ENCODE data around the gene MAP2K7.

MAP2K7 gene

DNA sequence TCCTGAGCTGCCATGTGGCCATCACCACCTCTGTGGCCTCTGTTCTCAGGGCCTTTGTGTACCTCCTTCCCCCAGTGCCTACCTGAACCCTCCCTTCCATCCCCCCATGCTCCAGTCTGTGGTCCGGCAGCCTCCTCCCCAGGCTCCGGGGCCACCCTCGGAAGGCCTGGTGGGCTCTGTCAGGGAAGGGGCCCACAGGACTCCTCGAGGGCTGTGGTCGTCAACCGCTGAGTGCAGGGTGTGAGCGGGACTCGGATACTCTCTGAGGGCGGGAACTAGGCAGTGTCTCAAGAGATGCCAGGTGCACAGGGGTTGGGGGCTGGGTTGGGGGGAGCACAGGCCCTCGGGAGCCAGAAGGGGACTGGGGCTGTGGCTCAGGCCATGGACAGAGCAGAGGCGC lies 3.9 kb downstream of the MAP2K7 start:
- H3K4me1 Mint-ChIP-seq, result peaks cover 26% of the 10 kb centered on the region
- no peak for DNase-seq
- peaks cover 13% of the 10 kb centered on the region for H3K36me3 Mint-ChIP-seq (ENCODE audit: low read depth)
- TF ChIP-seq, protein P1, sequence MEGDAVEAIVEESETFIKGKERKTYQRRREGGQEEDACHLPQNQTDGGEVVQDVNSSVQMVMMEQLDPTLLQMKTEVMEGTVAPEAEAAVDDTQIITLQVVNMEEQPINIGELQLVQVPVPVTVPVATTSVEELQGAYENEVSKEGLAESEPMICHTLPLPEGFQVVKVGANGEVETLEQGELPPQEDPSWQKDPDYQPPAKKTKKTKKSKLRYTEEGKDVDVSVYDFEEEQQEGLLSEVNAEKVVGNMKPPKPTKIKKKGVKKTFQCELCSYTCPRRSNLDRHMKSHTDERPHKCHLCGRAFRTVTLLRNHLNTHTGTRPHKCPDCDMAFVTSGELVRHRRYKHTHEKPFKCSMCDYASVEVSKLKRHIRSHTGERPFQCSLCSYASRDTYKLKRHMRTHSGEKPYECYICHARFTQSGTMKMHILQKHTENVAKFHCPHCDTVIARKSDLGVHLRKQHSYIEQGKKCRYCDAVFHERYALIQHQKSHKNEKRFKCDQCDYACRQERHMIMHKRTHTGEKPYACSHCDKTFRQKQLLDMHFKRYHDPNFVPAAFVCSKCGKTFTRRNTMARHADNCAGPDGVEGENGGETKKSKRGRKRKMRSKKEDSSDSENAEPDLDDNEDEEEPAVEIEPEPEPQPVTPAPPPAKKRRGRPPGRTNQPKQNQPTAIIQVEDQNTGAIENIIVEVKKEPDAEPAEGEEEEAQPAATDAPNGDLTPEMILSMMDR (IDR thresholded peaks at IDR 0.05), result no peak
- no peaks in the 10 kb centered on the region for H3K9me3 Mint-ChIP-seq
- peak overlapping the region; percentile 66 for H3K27ac Mint-ChIP-seq
- no peak overlapping the region for H3K4me3 Mint-ChIP-seq
- H3K27me3 Mint-ChIP-seq (ENCODE audit: low read depth, poor library complexity), result peaks cover 10% of the 10 kb centered on the region

DNA sequence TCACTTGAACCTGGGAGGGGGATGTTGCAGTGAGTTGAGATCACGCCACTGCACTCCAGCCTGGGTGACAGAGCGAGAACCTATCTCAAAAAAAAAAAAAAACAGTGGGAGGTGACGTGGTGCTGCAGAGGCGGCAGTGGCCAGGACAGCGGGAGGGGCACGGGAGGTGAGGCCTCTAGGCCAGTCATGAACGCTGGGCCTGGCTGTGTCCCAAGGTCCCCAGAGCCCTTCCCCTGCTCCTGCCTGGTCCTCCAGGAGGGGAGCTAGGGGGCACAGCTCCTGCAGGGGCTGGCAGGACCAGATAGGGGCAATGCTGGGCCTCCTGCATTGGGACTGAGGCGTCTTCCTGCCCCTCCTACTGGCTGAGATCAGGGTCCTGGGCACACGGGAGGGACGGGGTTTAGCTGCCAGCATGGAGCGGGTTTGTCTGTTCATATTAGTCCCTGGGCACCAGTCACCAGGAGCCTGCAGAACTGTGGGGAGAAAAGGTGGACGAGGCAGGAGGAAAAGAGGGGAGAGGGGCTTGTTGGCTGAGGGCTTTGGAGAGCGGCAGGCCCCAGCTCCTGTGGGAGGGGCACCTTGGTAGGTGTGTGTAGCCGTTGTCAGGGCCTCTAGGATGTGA lies 4.5 kb downstream of the MAP2K7 start:
- H3K9me3 Mint-ChIP-seq, result no peaks in the 10 kb centered on the region
- TF ChIP-seq, protein P1 (IDR thresholded peaks at IDR 0.05), result no peak
- H3K4me3 Mint-ChIP-seq, result no peak overlapping the region
- H3K27ac Mint-ChIP-seq, result no peak overlapping the region
- no peak for DNase-seq
- H3K4me1 Mint-ChIP-seq, result peaks cover 24% of the 10 kb centered on the region
- H3K27me3 Mint-ChIP-seq (ENCODE audit: low read depth, poor library complexity), result peaks cover 7% of the 10 kb centered on the region
- peaks cover 20% of the 10 kb centered on the region for H3K36me3 Mint-ChIP-seq (ENCODE audit: low read depth)

DNA sequence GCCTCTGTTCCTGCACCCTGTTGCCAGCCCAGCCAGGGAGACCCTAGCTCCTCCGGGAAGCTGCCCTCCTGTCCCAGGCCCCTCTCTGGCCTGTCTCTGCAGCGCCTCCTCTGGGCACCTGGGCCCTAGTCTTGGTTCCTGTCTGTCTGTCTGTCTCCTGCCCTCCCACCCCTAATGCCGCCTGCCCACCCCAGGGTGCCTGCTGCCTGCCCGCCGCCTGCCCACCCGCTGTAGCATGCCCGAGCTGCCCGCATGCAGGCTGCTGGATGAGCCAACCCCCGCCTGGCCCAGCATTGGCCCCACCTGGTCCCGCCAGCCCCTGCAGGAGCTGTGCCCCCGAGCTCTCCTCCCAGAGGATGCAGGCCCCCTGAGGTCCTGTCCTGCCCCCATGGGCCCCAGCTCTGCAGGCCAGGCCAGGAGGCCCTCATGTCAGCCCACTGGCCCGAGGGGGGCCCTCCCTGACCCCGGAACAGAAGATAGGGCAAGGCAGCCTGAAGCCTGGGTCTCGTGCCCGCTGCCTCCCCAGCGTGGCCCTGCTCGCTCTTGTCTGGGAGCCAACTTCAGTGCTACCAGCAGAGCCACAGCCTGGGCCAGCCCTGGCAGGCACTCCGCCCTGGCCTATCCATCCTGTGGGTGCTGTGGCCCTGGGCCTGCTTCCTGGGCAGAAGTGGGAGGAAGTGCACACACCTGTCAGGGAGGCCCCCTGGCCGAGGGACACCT lies 5.2 kb downstream of the MAP2K7 start:
- no peak overlapping the region for H3K4me3 Mint-ChIP-seq

DNA sequence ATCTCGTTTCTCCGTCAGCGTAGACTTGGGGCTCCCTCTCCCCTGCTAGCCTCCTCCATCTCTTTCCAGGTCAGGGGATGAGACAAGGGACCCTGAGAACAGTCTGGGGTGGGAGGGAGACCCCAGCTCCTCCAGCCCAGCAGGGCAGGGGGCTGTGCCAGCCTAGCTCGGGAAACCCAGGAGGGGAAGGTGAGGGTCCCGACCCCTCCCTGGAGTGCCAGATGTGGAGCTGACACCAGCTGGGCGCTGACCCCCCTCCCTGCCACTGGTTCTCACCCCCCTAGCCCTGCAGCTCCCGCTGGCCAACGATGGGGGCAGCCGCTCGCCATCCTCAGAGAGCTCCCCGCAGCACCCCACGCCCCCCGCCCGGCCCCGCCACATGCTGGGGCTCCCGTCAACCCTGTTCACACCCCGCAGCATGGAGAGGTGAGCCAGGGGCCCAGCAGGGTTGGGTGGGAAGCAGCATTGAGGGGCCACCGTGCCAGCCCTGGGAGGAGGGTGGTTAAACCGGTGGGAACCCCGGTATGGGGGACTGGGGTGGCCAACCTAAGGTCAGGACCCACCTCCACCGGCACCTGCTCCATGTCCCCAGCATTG lies 5.9 kb downstream of the MAP2K7 start:
- no peak for DNase-seq
- Mint-ChIP-seq H3K4me3 (no peak overlapping the region), H3K36me3 (ENCODE audit: low read depth) (peaks cover 20% of the 10 kb centered on the region), H3K27me3 (ENCODE audit: low read depth, poor library complexity) (peaks cover 15% of the 10 kb centered on the region), H3K27ac (no peak overlapping the region), H3K9me3 (no peaks in the 10 kb centered on the region), H3K4me1 (peaks cover 21% of the 10 kb centered on the region)
- TF ChIP-seq, protein P1 (IDR thresholded peaks at IDR 0.05), result no peak

More for the DNA sequence above, 5.2 kb downstream of the MAP2K7 start:
- no peak for DNase-seq
- Mint-ChIP-seq H3K4me1 (peaks cover 23% of the 10 kb centered on the region), H3K9me3 (no peaks in the 10 kb centered on the region), H3K36me3 (ENCODE audit: low read depth) (peaks cover 20% of the 10 kb centered on the region), H3K27me3 (ENCODE audit: low read depth, poor library complexity) (peaks cover 8% of the 10 kb centered on the region), H3K27ac (no peak overlapping the region)
- TF ChIP-seq, protein P1 (IDR thresholded peaks at IDR 0.05), result no peak

DNA sequence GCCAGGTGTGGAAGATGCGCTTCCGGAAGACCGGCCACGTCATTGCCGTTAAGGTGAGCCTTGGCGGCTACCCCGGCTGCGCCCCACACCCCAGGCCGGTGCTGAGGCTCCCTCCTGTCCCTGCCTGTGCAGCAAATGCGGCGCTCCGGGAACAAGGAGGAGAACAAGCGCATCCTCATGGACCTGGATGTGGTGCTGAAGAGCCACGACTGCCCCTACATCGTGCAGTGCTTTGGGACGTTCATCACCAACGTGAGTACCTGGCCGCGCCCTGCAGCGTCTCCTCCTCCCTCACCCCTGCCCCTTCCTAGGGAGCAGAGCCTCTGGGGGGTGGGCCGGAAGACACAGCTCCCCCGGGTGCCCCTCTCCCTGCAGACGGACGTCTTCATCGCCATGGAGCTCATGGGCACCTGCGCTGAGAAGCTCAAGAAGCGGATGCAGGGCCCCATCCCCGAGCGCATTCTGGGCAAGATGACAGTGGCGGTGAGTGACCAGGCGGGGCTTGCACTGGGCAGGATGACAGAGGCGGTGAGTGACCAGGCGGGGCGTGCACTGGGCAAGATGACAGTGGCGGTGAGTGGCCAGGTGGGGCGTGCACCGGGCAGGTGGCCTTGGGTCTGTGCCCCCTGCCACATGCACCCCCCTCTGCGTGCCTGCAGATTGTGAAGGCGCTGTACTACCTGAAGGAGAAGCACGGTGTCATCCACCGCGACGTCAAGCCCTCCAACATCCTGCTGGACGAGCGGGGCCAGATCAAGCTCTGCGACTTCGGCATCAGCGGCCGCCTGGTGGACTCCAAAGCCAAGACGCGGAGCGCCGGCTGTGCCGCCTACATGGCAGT lies 6.9 kb downstream of the MAP2K7 start:
- H3K9me3 Mint-ChIP-seq, result no peaks in the 10 kb centered on the region
- H3K36me3 Mint-ChIP-seq (ENCODE audit: low read depth), result peaks cover 20% of the 10 kb centered on the region
- H3K27ac Mint-ChIP-seq, result no peak overlapping the region
- H3K27me3 Mint-ChIP-seq (ENCODE audit: low read depth, poor library complexity), result peaks cover 23% of the 10 kb centered on the region
- no peak for DNase-seq
- H3K4me3 Mint-ChIP-seq, result no peak overlapping the region
- TF ChIP-seq, protein P1 (IDR thresholded peaks at IDR 0.05), result no peak
- peaks cover 14% of the 10 kb centered on the region for H3K4me1 Mint-ChIP-seq

Measured in nephron progenitor cell (in vitro differentiated cells).